Colonic mucosa (tissue), 4 donors: ENCODE results near the gene AGXT2. TPM values are rescaled to one million over a fixed set of nuclear protein-coding genes. Genes with fewer than 3 reads are reported as not detected.

Experiments
- DNase-seq: peaks from one replicate; pipeline ENCODE4 v3.0.0-alpha.2; 2020
- H3K27ac ChIP-seq: fragments of 200-600 bp; one replicate; pipeline ENCODE4 v1.8.0; 2021
- H3K27me3 ChIP-seq: fragments of 200-600 bp; one replicate; pipeline ENCODE4 v1.8.0; 2021
- H3K36me3 ChIP-seq: fragments of 200-600 bp; one replicate; pipeline ENCODE4 v1.8.0; 2021
- H3K4me1 ChIP-seq: fragments of 200-600 bp; one replicate; pipeline ENCODE4 v1.8.0; 2021; ENCODE audit warnings: mild to moderate bottlenecking
- H3K4me3 ChIP-seq: fragments of 200-600 bp; one replicate; pipeline ENCODE4 v1.8.0; 2021
- H3K9ac ChIP-seq, 2 donors: one replicate each; pipeline ENCODE4 v1.7.0; 2013; ENCODE audit warnings: control low read depth in 2 of 2, low read depth in 2 of 2, low read length in 2 of 2
- H3K9me3 ChIP-seq: fragments of 200-600 bp; one replicate; pipeline ENCODE4 v1.8.0; 2021
- intact Hi-C: fragments of 100-400 bp; cut with DNase I; formaldehyde crosslinking; loops from one replicate; pipeline ENCODE4 v1.14.1; 2022
- total RNA-seq, 2 donors: library from RNA; stranded (reverse); fragmentation: NEBNext Ultra II Directional in 1 of 2; extraction: Animal tissue kit (Norgen Biotek cat#: 25700) in 1 of 2; gene quantifications; one replicate each; pipeline ENCODE4 v1.2.1, GENCODE V29; 2021
- TF ChIP-seq, protein P1 (sequence below): fragments of 200-600 bp; IDR thresholded peaks from one replicate; pipeline ENCODE4 v1.8.0; 2022; ENCODE audit warnings: antibody characterized with exemption, mild to moderate bottlenecking
- donor health status: healthy.
- donor health status: DM: no; HTN: no; CAD: no.
- donor health status: DM: no; HTN: no; CAD: no.

The AGXT2 gene
- total RNA-seq, 2 donors from 2014 or later, result 0.16 TPM; not detected in 1

DNA sequence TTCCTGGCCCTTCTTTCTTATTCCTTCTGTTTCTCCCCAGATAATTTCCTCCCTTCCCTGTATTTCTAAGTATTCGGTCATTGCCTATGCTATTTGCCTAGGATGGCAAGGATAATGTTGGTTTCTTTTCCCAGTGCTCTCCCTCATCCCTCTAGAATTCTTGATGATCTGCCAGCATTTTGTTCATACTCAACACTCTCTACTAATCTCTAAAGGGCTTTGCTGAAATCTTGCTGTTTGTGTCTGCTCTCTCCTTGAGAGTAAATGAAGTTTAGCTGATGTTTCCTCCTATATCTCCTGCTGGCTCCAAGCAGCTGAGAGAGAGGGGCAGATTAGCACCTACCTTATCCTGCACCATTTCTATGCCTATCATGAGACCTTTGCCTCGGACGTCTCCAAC, 38.1 kb downstream of the AGXT2 start:
- TF ChIP-seq, protein P1, sequence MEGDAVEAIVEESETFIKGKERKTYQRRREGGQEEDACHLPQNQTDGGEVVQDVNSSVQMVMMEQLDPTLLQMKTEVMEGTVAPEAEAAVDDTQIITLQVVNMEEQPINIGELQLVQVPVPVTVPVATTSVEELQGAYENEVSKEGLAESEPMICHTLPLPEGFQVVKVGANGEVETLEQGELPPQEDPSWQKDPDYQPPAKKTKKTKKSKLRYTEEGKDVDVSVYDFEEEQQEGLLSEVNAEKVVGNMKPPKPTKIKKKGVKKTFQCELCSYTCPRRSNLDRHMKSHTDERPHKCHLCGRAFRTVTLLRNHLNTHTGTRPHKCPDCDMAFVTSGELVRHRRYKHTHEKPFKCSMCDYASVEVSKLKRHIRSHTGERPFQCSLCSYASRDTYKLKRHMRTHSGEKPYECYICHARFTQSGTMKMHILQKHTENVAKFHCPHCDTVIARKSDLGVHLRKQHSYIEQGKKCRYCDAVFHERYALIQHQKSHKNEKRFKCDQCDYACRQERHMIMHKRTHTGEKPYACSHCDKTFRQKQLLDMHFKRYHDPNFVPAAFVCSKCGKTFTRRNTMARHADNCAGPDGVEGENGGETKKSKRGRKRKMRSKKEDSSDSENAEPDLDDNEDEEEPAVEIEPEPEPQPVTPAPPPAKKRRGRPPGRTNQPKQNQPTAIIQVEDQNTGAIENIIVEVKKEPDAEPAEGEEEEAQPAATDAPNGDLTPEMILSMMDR, result no peak
- intact Hi-C loops, result no loop called here
- no peak overlapping the region for H3K4me3 ChIP-seq

DNA sequence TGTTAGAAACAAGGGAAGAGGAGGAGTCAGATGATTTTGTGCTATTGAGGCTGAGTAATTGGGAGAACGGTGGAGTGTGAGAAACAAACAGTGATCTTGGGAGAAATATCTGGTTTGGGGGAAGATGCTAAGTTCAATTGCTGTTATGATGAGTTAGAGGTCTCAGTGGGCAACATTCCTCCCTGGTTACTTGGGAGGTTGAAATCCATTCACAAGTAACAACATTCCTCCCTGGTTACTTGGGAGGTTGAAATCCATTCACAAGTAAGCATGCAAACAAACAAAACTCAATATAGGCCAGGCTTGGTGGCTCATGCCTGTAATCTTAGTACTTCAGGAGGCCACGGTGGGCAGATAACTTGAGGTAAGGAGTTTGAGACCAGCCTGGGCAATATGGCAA, 38.7 kb downstream of the AGXT2 start:
- Histone ChIP-seq H3K9ac (no peak overlapping the region), H3K9me3 (no peaks in the 10 kb centered on the region), H3K4me3 (no peak overlapping the region), H3K27ac (no peak overlapping the region), H3K4me1 (no peaks in the 10 kb centered on the region), H3K27me3 (no peaks in the 10 kb centered on the region), H3K36me3 (no peaks in the 10 kb centered on the region)
- intact Hi-C loops, result no loop called here
- DNase-seq, result no peak
- TF ChIP-seq, protein P1, result no peak

More for the DNA sequence above, 38.1 kb downstream of the AGXT2 start:
- no peaks in the 10 kb centered on the region for H3K4me1 ChIP-seq
- no peaks in the 10 kb centered on the region for H3K27me3 ChIP-seq
- no peak for DNase-seq
- H3K27ac ChIP-seq, result no peak overlapping the region
- no peaks in the 10 kb centered on the region for H3K36me3 ChIP-seq
- no peaks in the 10 kb centered on the region for H3K9me3 ChIP-seq
- no peak overlapping the region for H3K9ac ChIP-seq

DNA sequence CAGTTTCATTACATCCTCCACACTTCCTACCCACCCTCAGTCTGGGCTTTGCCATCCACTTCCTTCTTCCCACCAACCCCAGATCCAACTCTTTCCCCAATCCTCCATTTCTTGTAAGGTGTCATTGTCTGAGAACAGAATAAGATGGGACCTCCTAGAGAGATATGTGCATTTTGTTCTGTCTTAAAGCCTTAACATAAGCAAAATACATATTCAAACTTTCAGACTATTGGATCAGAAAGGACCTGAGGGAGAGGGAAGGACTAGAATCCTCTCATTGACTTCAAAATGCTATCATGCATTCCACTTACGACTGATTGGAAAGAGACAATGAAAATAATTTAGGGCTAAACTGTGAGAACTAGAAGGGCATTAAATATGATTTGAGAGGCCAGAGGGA, 43.0 kb downstream of the AGXT2 start:
- no peak overlapping the region for H3K27ac ChIP-seq
- no peak overlapping the region for H3K4me3 ChIP-seq
- TF ChIP-seq, protein P1, result no peak
- no peaks in the 10 kb centered on the region for H3K9me3 ChIP-seq
- H3K9ac ChIP-seq, result no peak overlapping the region
- no peaks in the 10 kb centered on the region for H3K4me1 ChIP-seq
- no peaks in the 10 kb centered on the region for H3K27me3 ChIP-seq
- intact Hi-C loops, result loop anchor here (5.0 kb wide), 2 partner anchors 517 to 532 kb away; no protein-coding TSS in a partner anchor
- no peak for DNase-seq
- H3K36me3 ChIP-seq, result no peaks in the 10 kb centered on the region

DNA sequence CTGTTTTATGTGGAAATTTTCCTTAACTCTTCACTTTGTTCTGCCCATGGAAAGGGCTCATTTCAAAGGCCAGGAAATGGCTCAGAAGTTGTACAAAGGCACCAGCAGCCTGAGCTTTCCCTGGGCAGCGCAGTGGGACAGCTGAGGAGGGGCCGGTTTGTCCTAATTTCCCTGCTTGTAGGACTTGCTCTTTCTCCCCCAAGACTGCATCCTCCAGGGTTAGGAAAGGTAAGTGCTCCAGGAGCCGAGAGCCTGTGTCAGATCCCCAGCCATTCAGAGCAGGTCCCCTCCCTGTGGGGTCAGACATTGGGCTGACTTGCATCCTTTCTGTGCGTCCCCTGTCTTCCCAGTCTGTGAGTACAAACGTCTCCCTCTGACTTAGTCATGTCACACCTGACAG, 43.5 kb downstream of the AGXT2 start:
- no peak for DNase-seq
- TF ChIP-seq, protein P1, result no peak
- intact Hi-C loops, result loop anchor here (5.0 kb wide), 2 partner anchors 517 to 532 kb away; no protein-coding TSS in a partner anchor

DNA sequence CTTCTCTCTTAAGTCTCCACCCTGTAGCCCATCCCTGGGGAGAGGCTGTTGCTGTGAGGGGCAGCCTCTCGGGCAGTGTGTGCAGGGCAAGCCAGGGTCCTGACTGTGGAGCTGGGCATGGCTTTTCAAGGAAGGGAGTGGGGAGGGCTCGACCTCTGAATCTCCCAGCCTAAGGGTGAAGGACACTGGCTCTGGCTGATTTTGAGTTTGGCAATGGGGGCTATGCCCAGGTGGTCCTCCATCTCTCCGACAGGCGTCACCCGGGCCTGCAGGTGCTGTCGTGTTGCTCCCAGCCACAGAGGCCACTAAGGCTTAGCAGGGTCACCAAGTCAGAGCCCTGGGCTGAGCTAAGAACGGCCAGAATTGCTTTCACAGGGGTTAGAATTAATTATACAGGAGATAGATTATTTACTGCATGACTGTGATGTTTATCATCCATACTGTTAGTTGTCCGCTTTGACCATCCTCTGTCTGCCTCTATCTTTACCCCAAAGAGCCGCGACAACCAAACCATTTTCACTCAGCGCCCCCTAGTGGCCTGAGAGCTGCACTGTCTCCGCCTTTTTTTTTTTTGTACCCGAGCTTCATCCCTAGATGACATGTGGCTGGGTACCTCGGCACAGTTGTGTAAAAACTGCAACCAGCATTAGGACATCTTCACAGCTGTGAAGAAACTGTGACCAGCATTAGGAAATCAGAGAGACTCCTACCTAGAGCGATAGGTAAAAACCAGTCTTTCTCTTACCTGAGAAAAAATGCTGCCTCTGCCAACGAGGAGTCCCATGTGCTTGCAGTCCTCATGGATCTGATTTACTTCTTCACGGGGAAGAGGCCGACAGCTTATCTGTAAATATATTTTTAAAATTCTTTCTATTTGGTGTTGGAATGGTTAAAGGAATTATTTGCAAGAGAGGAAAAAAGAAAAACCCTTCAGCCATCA, 44.5 kb downstream of the AGXT2 start:
- no peaks in the 10 kb centered on the region for H3K27me3 ChIP-seq
- no peak overlapping the region for H3K27ac ChIP-seq
- H3K36me3 ChIP-seq, result no peaks in the 10 kb centered on the region
- no peaks in the 10 kb centered on the region for H3K9me3 ChIP-seq
- H3K4me3 ChIP-seq, result no peak overlapping the region
- intact Hi-C loops, result loop anchor here (5.0 kb wide), 2 partner anchors 516 to 531 kb away; no protein-coding TSS in a partner anchor
- no peak overlapping the region for H3K9ac ChIP-seq
- peak; percentile 56 for DNase-seq
- TF ChIP-seq, protein P1, result peak; percentile 76
- no peaks in the 10 kb centered on the region for H3K4me1 ChIP-seq

More for the DNA sequence above, 43.5 kb downstream of the AGXT2 start:
- Histone ChIP-seq H3K9me3 (no peaks in the 10 kb centered on the region), H3K36me3 (no peaks in the 10 kb centered on the region), H3K9ac (no peak overlapping the region), H3K4me1 (no peaks in the 10 kb centered on the region), H3K27ac (no peak overlapping the region), H3K27me3 (no peaks in the 10 kb centered on the region), H3K4me3 (no peak overlapping the region)
